HG03196 (cell line): ENCODE results near the gene TECPR2.
"Not testable (repeated sequence)": the region's sequence is repeated elsewhere in the genome, so short reads cannot be mapped to it uniquely, and the experiment has no call there.

Experiments
- ATAC-seq: cut with Tn5 transposase; IDR thresholded peaks from one replicate; pipeline ENCODE4 v1.9.1; 2021; ENCODE audit not compliant: unreplicated experiment

TECPR2 gene, protein sequence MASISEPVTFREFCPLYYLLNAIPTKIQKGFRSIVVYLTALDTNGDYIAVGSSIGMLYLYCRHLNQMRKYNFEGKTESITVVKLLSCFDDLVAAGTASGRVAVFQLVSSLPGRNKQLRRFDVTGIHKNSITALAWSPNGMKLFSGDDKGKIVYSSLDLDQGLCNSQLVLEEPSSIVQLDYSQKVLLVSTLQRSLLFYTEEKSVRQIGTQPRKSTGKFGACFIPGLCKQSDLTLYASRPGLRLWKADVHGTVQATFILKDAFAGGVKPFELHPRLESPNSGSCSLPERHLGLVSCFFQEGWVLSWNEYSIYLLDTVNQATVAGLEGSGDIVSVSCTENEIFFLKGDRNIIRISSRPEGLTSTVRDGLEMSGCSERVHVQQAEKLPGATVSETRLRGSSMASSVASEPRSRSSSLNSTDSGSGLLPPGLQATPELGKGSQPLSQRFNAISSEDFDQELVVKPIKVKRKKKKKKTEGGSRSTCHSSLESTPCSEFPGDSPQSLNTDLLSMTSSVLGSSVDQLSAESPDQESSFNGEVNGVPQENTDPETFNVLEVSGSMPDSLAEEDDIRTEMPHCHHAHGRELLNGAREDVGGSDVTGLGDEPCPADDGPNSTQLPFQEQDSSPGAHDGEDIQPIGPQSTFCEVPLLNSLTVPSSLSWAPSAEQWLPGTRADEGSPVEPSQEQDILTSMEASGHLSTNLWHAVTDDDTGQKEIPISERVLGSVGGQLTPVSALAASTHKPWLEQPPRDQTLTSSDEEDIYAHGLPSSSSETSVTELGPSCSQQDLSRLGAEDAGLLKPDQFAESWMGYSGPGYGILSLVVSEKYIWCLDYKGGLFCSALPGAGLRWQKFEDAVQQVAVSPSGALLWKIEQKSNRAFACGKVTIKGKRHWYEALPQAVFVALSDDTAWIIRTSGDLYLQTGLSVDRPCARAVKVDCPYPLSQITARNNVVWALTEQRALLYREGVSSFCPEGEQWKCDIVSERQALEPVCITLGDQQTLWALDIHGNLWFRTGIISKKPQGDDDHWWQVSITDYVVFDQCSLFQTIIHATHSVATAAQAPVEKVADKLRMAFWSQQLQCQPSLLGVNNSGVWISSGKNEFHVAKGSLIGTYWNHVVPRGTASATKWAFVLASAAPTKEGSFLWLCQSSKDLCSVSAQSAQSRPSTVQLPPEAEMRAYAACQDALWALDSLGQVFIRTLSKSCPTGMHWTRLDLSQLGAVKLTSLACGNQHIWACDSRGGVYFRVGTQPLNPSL (N-terminal part only)

DNA sequence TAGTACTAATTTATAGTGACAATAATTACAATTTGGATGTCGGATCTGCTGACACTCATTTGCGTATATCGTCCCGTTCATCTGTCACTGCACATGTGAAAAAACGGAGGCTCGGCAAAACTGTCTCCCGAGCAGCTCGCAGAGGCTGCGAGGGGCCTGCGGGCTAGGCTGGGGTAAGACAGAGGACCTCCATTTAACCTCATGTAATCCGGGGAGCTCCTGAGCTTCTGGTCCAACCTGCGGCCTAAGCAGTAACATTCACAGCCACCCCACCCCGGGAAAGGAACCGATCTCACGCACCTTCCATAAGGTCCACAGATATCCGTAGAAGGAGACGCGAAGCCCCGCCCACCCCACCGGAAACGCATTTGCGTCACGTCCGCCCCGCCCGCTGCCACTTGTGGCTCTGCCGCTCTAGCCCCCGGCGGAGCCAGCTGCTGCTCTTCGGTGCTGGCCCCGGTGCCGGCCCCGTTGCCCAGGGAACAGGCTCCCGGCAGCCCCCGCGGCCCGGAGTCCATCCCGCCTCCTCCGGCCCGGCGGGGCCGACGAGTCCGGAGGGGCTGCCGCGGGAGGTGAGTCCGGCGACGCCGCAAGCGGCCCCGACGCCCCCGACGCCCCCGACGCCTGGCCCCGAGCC, at the start of gene TECPR2, which contains the start of gene CINP:
TECPR2 (plus strand) TSS at position 397 of the 637 bp plus-strand sequence. CDS start 13,781 bp downstream, outside the sequence.
CINP (minus strand) TSS at position 346 of the 637 bp plus-strand sequence; CDS start at position 307, 39 bp downstream.
- peak; percentile 95 for ATAC-seq

DNA sequence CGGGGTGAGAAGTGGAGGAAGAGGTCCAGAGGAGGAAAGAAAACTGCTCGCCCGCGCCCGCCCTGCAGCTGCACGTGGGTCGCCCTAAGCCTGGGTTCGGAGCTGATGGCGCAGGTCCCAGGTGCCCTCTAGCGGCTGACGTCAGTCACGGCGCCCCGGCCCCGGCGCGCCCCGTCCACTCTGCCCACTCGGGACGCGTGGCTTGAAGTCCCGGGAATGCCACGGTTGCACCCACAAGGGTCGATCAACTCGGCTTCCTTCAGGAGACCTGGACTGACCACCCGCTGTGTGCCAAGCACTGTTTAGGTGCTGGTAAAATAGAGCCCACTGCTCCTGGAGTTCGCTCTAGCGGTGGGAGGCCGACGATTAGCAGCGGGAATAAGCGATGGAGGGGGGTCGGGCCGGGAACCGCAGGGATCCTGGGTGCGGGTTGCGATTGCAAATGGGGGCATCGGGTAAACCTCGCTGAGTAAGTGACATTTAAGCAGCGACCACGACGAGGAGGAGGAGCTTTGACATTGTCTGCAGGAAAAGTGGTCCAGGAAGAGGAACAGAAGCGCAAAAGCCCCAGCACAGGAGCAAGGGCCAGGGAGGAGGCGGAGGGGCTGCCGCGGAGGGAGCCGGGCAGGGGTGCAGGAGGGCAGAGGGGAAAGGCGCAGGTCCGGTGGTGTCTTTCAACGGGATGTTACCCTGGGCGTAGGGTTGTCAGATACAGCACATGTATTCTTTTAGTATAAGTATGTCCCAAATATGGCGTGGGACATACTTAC, 48.3 kb upstream of the TECPR2 start:
- peak; percentile 49 for ATAC-seq

DNA sequence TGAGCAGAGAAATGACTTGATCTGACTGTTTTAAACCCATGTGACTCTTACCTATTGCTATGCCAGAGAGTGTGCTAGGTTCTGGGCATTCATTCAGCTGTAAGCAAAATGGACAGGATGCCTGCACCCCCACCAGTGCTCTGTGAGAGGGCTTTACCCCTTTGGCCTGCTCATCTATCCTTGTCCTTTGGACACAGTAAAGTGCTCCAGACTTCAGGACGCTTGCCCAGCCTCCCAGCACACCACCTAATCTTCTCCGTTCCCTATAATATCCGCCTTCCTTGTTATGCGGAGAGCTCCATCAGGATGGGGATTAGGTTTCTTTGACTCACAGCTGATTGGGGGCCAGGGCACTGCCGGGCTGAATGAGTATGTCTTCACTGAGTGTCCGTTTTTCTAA, 47.6 kb upstream of the TECPR2 start:
- ATAC-seq: no peak

DNA sequence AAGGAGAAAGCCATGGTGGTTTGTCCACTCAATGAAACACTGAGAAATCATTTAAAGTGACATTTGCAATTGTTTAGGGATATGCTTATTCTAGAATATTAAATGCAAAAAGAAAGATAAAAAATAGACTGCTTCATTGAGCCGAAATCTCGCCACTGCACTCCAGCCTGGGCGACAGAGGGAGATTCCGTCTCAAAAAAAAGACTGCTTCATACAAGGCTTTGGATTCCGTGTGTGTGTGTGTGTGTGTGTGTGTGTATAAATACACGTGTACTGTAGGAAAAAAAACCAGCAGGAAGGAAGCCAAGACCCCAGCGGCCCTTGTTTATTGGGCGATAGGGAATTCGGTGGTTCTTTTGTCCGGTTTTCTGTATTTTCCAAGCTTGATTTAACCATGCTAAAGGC, 46.4 kb upstream of the TECPR2 start:
- no peak for ATAC-seq

DNA sequence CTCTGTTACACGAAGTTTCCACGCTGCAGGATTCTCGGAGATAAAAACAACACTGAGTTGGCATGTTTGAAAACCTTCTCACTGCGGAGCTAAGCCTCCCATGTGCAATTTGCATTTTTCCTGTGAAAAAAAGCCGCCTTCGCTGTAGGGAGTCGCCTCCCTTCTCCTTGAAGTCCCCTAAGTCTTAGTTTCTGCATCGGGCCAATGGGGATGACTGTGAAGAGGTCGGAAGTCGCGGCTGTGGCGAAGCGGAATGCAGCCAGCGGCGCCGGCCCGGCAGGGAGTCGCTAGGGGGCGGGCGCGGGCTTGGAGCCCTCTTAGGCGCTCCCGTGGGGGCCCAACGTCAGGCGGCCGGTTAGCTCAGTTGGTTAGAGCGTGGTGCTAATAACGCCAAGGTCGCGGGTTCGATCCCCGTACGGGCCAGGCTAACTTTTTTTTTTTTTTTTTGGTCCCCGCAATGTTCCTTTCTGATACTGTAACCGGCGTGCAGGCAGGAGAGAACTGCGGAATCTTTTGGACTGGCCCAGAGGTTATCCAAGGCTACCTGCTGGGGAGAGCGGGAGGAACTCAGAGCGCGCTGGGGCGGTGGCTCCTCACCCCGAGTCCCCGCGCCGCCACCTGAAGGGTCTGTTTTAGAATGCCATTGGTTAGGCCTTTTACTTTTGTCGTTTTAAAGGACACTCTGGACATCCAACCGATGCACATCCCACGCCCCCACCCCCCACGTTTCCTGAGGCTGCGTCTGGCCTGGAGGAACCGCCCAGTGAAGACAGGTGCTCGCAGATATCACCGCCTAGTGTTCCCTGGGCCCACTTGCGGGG, 45.8 kb upstream of the TECPR2 start:
- peak; percentile 68 for ATAC-seq

DNA sequence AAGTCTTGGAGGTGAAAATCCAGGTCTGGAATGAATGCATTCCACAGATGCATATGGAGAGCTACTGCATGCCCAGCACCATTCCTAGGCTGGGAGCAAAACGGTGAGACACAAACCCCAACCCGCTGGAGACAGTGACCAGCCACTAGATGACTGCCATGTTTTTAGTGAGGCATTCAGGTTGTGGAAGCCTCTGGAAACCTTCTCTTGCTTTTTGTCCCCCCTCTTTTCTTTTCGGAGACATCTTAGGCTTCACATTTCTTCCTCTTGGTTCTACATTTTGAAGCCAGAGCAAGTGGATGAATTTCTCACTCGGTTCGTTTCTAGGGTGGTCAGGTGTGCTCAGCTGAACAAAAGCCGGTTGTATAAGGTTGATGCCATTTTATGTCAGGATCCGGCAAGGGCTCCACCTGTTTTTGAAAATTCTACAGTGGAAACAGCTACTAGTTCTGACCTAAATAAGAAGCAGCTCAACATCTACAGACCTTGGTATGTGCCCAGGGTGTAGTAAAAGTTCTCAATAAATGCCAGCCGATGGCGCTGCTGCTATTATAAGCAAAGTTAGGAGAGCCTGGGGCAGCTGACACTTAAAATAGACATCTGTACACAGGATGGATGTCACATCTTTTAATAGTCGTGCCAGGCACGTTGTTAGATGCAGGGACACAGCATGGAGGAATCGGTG, 45.0 kb upstream of the TECPR2 start:
- ATAC-seq: no peak

DNA sequence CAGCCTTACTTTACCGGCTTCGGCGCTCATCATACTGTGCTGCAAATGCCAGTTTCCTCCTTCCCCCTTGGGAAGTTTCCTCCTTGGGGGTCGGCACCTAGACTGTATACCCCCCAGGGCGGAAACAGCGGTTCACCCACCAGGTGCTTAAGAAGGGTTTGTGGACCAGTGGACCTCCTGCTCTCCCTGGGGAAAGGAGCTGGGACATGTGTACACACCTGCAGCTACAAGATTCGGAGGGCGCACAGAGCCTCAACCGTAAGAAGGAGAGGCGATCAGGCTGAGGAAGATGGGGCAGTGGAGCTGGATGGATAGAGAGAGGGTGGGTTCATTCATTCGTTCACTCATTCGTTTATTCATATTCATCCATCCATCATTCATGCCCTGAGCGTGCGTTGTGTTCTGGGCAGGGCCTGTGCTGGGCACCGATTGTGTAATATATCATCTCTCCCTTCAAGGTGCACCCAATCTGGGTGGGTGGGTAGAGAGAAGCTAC, 43.9 kb upstream of the TECPR2 start:
- no peak for ATAC-seq

DNA sequence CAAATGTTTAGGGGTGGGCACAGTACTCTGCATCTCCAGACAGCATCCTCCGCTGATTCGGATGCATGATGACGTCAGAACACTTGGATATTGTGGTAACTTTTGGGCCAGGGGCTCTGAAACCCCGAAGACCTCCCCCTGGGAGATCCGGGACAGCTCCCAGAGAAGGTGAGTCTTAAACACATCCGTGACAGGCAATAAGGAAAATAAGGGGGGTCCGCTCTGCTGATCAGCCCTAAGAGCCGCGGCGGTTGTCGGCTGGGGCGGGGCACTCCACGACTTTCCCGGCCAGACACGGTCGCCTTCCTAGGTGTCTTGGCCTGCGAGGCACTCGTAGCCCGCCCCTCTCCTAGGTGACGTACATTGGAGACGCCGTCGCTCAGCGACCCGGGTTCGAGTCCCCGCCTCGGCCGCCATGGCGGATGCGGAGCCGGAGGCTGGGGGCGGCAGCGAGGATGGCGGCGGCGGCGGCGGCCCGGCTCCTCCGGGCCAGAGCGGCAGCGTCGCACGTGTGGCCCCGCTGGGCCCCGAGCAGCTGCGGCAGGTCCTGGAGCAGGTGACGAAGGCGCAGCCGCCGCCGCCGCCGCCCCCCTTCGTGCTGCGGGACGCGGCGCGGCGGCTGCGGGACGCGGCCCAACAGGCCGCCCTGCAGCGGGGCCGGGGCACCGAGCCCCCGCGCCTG, 43.2 kb upstream of the TECPR2 start, which contains the start of gene ZNF839:
ZNF839 (plus strand) TSS at position 396 of the 682 bp plus-strand sequence; CDS start at position 416, 20 bp downstream.
- peak; percentile 46 for ATAC-seq

DNA sequence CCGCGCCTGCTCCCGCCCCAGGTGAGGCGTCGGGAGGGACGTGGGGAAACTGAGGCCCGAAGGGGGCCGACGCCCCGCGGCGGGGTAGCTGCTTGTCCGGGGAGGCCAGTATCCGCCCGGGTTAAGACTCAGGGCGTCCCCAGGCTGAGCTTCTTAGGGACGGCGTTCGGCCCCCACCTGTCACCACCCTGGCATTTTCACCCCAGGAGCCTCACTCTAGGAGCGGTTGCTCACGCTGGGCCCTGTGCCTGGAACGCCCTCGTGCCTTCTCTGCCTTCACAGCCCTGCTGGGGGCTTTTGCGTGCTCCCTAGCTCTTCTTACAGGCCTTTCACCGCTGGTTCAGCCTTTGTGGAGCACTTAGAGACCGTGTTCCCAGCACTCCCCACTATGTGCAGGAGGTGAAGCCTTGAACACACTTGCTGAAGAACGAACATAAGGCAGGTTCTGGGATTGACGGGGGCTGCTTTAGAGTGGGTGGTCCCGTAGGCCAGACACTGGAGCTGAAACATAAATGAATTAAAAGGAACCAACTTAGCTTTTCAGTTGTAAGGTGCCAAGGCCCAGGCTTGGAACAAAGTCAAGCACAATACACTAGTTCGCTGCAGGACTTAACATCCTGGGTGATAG, 42.6 kb upstream of the TECPR2 start:
- ATAC-seq: no peak

DNA sequence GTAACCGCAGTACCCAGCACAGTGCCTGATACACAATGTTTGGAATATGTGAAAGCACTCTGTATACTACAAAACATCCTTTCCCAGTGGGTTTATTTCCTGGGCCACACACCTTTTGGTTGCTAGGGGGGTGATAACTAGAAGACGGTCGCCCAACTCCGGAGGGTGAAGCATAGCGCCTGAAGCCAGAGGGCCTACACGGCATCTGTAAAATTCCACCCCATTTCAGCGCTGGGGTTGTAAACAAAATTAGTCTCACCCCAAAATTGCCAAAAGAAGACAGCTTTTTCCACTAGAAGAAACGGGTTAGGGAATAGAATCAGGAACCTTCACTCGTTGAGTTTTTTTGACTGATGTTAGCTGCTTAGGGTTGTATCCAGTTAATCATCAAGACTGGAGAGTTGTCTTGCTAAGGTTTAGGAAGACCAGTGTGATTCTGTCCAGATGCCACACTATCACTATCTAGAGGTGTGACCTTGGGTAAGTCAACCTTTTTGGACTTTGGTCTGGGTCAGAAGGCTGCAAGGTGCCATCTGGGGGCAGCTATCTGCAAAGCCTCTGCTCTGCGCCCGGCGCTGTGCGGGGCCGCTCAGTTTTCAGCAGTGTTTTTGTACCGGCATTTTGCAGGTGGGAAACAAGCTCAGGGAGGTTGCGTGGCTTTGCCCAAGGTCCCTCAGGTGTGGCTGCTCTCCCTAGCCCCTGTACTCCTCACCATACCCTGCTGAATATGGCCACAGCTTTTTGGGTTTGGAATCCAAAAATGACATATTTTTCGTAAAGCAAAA, 41.9 kb upstream of the TECPR2 start:
- no peak for ATAC-seq

DNA sequence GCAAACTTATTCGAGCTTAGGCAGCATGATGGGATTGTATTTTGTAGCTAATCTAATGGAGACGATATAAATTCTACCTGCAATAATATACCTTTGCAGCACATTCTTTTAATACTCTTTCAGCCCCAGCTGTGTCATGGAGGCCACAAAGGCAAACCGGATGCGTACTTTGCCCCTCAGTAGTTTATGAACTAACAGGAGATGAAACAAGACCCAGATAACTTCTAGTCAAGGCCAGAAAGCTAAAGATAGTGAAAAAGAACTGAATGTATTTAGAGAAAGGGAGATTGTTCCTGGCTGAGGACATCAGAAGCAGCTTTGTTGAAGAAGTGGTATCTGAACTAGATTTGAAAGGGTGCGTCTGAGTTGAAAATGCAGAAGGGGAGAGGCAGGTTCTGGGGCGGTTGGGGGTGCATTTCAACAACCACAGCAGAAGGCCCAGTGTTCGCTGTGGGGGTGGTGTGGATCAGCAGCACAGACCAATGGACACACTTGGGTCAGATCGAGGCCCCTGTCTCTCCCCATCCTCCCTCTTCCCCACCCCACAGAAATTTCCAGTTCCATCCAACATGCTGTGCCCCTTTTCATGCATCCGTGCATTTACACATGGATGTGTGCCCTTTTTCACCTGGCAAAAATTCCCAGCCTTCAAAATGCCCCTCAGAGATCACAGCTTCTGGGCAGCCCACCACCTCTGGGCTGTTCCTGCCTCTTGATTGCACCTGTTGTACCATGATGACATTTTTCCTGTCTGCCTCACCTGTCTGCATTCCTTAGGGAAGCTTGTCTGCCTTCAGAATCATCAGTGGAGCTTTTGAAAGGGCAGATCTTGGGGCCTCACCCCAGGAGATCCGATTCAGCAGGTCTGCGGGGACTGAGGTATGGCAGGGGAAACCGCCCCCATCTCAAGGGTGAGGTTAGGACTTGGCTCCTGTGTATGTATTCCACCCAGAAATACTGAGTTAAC, 41.0 kb upstream of the TECPR2 start:
- ATAC-seq: no peak

DNA sequence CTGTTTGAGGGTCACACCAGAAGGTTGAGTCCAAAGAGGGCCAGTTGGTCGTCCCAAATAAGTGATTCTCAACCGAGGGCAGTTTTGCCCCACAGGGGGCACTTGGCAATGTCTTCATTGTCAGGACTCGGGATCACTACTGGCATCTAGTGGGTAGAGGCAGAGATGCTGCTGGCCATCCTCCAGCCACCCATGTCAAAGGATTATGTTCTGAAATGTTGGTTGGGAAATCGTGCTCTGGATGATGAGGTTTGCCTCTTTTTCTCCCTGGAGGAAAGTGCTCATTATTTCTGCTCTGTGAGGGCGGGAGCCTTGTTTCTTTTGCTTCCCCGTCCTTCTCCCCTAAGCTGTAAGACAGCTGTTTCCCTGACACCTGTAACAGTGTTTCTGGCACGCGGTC, 39.6 kb upstream of the TECPR2 start:
- no peak for ATAC-seq

DNA sequence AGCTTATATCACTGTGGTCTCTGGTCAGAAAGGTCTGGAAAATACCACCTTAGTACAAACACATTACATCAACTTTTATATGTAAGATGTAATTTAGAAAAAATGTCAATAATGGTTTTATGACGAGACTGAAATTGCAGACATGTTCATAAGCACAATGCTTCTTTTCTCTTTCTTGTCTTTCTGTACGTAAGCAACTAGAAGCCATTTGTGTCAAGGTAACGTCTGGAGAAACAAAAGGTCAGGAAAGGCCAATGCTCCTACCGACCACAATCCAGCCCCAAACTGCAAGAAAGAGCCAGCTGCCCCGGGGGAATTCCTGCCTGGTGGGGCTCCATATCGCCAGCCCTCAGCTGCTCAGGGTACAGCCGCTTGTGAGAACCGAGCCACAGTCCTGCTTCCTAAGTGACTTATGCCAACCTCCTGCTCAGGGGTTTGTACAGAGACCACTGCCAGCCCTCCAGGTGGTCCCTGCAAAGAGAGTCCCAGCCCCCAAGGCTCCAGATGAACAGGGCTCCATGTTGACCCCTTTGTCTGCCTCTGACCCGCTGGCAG, 36.9 kb upstream of the TECPR2 start:
- ATAC-seq: no peak

DNA sequence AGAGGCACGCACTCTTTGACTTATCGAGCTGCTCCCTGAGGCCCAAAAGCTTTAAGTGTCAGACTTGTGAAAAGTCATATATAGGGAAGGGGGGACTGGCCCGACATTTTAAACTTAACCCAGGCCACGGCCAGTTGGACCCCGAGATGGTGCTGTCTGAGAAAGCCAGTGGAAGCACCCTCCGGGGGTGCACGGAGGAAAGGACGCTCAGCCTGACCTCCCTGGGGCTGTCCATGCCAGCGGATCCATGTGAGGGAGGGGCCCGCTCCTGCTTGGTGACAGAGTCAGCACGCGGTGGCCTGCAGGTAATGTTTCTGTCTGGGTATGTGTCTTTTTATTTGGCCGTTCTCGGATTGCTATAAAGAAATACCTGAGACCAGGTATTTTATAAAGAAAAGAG, 36.2 kb upstream of the TECPR2 start:
- ATAC-seq: no peak

DNA sequence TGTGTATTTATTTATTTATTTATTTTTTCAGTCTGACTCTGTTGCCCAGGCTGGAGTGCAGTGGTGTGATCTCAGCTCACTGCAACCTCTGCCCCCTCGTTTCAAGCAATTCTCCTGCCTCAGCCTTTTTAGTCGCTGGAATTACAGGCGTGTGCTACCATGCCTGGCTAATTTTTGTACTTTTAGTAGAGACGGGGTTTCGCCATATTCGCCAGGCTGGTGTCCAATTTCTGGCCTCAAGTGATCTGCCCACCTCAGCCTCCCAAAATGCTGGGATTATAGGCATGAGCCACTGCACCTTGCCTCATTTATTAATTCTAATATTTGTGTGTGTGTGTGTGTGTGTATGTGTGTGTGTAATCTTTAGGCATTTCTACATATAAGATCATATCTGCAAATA, 33.4 kb upstream of the TECPR2 start:
- not testable (repeated sequence) for ATAC-seq
